K562 (cell line): Measurements from ENCODE around the gene DAPP1. TPM values are rescaled to one million over a fixed set of nuclear protein-coding genes. Genes with fewer than 3 reads are reported as not detected.

Experiments used
- BHLHE40 ChIP-seq: IDR thresholded peaks from 2 replicates; pipeline ENCODE4 v1.6.1; 2011; ENCODE audit warnings: low read length, improper control_type of control experiment
- E2F1 ChIP-seq: sonication (generic); formaldehyde crosslinking; IDR thresholded peaks from 2 replicates; pipeline ENCODE4 v1.8.1; 2023; ENCODE audit warnings: mild to moderate bottlenecking, missing genetic modification reagents, moderate library complexity
- FOXJ3 ChIP-seq: sonication (generic); formaldehyde crosslinking; IDR thresholded peaks from 2 replicates; pipeline ENCODE4 v1.4.0; 2020; ENCODE audit warnings: mild to moderate bottlenecking, missing genetic modification reagents
- HES1 ChIP-seq: fragments of 450-650 bp; IDR thresholded peaks from 2 replicates; pipeline ENCODE4 v1.6.1; 2016; ENCODE audit warnings: low read depth, mild to moderate bottlenecking, moderate library complexity
- IRF1 ChIP-seq: sonication (generic); formaldehyde crosslinking; IDR thresholded peaks from 2 replicates; pipeline ENCODE4 v1.8.0; 2022; ENCODE audit warnings: missing genetic modification reagents, mild to moderate bottlenecking, borderline replicate concordance
- KAT2B ChIP-seq: IDR thresholded peaks from one replicate; pipeline ENCODE4 v1.6.1; 2012; ENCODE audit warnings: low read depth, mild to moderate bottlenecking, control low read depth, inconsistent platforms, low read length, moderate library complexity
- PHB2 ChIP-seq: fragments of 450-650 bp; IDR thresholded peaks from 2 replicates; pipeline ENCODE4 v1.6.1; 2017; ENCODE audit warnings: low read depth
- SMARCA5 ChIP-seq: fragments of 450-650 bp; IDR thresholded peaks from 2 replicates; pipeline ENCODE4 v1.6.1; 2016
- TRIM28 ChIP-seq: fragments of 450-650 bp; IDR thresholded peaks from 2 replicates; pipeline ENCODE4 v1.6.1; 2017
- XRCC4 ChIP-seq: IDR thresholded peaks from one replicate; pipeline ENCODE4 v1.6.1; 2011; ENCODE audit not compliant: insufficient read depth, insufficient read length; ENCODE audit errors: extremely low read depth
- ZFP36 ChIP-seq: fragments of 150-350 bp; IDR thresholded peaks from 2 replicates; pipeline ENCODE4 v1.6.1; 2018; ENCODE audit warnings: low read length, low read depth; ENCODE audit not compliant: partially characterized antibody
- ZNF165 ChIP-seq: fragments of 250-450 bp; sonication (Bioruptor Pico); IDR thresholded peaks from 2 replicates; pipeline ENCODE4 v1.4.0; 2020; ENCODE audit warnings: borderline replicate concordance
- ZNF699 ChIP-seq: fragments of 250-450 bp; sonication (Bioruptor Pico); IDR thresholded peaks from 2 replicates; pipeline ENCODE4 v1.8.0; 2021; ENCODE audit warnings: mild to moderate bottlenecking, moderate library complexity; ENCODE audit not compliant: insufficient replicate concordance
- polyA plus RNA-seq, 8 experiments: library from polyadenylated mRNA; depleted of rRNA in 4 of 8; stranded (reverse) in 5 of 8; unstranded in 3 of 8; fragments of >200 nt; fragmentation: Nextera tagmentation in 2 of 8; fragmentation: Illumina TruSeq in 1 of 8; extraction: Ambion mirVana in 2 of 8; extraction: Trizol in 1 of 8; gene quantifications; 2 replicates each; pipeline versions ENCODE4 v1.2.1 to v1.2.3, GENCODE V29; 2011 to 2014; ENCODE audit warnings: inconsistent platforms in 1 of 8, missing spikeins in 1 of 8
- total RNA-seq, 7 experiments: library from RNA; depleted of rRNA in 6 of 7; stranded (reverse); fragments of >200 nt in 6 of 7; fragmentation: Illumina TruSeq in 2 of 7; extraction: Trizol in 2 of 7; gene quantifications; 2 replicates each; pipeline versions ENCODE4 v1.2.1 to v1.2.3, GENCODE V29; 2011 to 2021; ENCODE audit warnings: low replicate concordance in 1 of 7
- TF ChIP-seq, protein P1 (sequence below), 2 experiments: fragments of 450-650 bp; IDR thresholded peaks; 2 replicates each; pipeline ENCODE4 v1.6.1; 2016; ENCODE audit warnings: mild to moderate bottlenecking in 2 of 2, borderline replicate concordance in 1 of 2, low read depth in 1 of 2, moderate library complexity in 1 of 2
- TF ChIP-seq, protein P2 (sequence below): IDR thresholded peaks from 2 replicates; pipeline ENCODE4 v1.6.1; 2011; ENCODE audit warnings: borderline replicate concordance, low read depth, mild to moderate bottlenecking, moderate library complexity, low read length; ENCODE audit not compliant: insufficient read depth, poor library complexity, severe bottlenecking

DAPP1 gene
- total and polyA plus RNA-seq, 9 of the 15 experiments (the other 6 are each of a cell fraction or from before 2014, with no cell fraction given): 1.9 to 7.2 (median 3.6) TPM

DNA sequence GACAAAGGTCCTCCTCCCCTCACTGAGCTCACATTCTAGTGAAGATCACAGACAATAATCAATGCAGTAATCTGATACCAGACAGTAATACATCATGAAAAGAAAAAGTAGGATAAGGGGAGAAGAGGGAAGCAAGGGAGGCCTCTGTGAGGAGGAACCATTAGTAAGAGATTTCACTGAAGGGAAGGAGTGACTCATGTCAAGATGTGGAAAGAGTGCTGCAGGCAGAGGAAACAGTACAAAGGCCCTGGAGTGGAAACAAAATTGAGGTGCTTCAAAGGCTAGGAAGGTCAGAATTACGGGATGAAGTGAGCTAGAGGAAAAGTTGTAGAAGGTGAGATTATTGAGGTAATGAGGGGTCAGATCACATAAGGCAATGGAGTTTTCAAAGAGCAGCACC, 39.5 kb downstream of the DAPP1 start (continued):
- TF ChIP-seq, protein P1, sequence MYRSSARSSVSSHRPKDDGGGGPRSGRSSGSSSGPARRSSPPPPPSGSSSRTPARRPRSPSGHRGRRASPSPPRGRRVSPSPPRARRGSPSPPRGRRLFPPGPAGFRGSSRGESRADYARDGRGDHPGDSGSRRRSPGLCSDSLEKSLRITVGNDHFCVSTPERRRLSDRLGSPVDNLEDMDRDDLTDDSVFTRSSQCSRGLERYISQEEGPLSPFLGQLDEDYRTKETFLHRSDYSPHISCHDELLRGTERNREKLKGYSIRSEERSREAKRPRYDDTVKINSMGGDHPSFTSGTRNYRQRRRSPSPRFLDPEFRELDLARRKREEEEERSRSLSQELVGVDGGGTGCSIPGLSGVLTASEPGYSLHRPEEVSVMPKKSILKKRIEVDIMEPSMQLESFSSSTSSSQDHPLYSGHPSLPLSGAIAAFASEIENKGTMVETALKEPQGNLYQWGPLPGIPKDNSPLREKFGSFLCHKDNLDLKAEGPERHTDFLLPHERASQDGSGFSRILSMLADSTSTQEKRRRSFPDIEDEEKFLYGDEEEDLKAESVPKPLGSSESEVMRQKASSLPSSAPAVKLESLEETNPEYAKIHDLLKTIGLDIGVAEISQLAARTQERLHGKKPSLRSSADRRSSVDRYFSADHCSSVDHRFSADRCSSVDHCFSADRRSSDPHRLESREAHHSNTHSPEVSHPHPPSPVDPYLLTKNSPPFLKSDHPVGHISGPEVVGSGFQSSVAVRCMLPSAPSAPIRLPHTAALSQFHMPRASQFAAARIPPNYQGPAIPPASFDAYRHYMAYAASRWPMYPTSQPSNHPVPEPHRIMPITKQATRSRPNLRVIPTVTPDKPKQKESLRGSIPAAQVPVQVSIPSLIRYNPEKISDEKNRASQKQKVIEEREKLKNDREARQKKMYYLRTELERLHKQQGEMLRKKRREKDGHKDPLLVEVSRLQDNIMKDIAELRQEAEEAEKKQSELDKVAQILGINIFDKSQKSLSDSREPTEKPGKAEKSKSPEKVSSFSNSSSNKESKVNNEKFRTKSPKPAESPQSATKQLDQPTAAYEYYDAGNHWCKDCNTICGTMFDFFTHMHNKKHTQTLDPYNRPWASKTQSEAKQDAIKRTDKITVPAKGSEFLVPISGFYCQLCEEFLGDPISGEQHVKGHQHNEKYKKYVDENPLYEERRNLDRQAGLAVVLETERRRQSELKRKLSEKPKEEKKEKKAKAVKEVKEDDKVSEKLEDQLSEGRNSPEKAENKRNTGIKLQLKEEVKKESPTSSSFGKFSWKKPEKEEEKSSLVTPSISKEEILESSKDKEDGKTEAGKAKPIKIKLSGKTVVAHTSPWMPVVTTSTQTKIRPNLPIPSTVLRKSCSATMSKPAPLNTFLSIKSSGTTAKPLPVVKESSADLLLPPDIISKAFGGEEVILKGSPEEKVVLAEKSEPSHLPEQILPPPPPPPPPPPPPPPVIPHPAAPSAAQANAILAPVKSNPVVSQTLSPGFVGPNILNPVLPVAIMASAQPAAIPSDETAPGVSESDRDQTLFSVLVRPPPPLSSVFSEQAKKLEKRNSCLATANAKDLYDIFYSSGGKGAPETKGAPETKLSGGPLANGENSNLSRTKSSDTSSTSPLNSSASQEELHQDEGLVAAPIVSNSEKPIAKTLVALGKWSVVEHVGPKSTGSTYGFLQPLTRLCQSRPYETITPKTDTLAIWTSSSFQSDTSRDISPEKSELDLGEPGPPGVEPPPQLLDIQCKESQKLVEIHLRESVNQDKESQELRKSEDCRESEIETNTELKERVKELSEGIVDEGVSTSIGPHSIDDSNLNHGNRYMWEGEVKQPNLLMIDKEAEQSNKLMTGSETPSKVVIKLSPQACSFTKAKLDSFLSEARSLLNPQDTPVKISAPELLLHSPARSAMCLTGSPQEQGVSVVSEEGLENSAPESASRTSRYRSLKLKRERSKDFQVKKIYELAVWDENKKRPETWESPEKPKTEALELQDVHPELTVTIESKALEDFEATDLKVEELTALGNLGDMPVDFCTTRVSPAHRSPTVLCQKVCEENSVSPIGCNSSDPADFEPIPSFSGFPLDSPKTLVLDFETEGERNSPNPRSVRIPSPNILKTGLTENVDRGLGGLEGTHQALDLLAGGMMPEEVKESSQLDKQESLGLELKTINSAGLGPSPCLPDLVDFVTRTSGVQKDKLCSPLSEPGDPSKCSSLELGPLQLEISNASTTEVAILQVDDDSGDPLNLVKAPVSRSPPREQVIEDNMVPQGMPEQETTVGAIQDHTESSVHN (IDR thresholded peaks at IDR 0.05; ENCODE audit: borderline replicate concordance in 1 of 2, low read depth in 1 of 2): no peak
- TF ChIP-seq PHB2 (no peak), HES1 (no peak), ZNF165 (no peak), E2F1 (CRISPR knock-in tag) (no peak), FOXJ3 (no peak), SMARCA5 (0 out of 2 replicates have a peak, but pooled peaks have one; percentile 36), ZNF699 (CRISPR knock-in tag) (no peak), ZFP36 (peak; percentile 34), XRCC4 (no peak), KAT2B (no peak), IRF1 (CRISPR knock-in tag) (no peak), BHLHE40 (no peak), TRIM28 (no peak)
- TF ChIP-seq, protein P2, sequence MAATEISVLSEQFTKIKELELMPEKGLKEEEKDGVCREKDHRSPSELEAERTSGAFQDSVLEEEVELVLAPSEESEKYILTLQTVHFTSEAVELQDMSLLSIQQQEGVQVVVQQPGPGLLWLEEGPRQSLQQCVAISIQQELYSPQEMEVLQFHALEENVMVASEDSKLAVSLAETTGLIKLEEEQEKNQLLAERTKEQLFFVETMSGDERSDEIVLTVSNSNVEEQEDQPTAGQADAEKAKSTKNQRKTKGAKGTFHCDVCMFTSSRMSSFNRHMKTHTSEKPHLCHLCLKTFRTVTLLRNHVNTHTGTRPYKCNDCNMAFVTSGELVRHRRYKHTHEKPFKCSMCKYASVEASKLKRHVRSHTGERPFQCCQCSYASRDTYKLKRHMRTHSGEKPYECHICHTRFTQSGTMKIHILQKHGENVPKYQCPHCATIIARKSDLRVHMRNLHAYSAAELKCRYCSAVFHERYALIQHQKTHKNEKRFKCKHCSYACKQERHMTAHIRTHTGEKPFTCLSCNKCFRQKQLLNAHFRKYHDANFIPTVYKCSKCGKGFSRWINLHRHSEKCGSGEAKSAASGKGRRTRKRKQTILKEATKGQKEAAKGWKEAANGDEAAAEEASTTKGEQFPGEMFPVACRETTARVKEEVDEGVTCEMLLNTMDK: no peak
